Upper lobe of right lung (tissue), 1 donor: ENCODE results near the gene IL11. TPM values are rescaled to one million over a fixed set of nuclear protein-coding genes. Genes with fewer than 3 reads are reported as not detected.

Source experiments
- ATAC-seq: fragments of 200-7000 bp; cut with Tn5 transposase; one replicate; pipeline ENCODE4 v1.9.1; 2020; ENCODE audit warnings: mild to moderate bottlenecking, moderate library complexity
- DNase-seq: peaks from one replicate; pipeline ENCODE4 v3.0.0-alpha.2; 2020
- H3K27ac ChIP-seq: fragments of 200-600 bp; one replicate; pipeline ENCODE4 v1.8.0; 2022
- H3K27me3 ChIP-seq: fragments of 200-600 bp; one replicate; pipeline ENCODE4 v1.8.0; 2022; ENCODE audit warnings: mild to moderate bottlenecking
- H3K36me3 ChIP-seq: fragments of 200-600 bp; one replicate; pipeline ENCODE4 v1.8.0; 2022
- H3K4me1 ChIP-seq: fragments of 200-600 bp; one replicate; pipeline ENCODE4 v1.8.0; 2022
- H3K4me3 ChIP-seq: fragments of 200-600 bp; one replicate; pipeline ENCODE4 v1.8.0; 2022; ENCODE audit warnings: mild to moderate bottlenecking
- H3K9me3 ChIP-seq: fragments of 200-600 bp; one replicate; pipeline ENCODE4 v1.8.0; 2022
- CTCF ChIP-seq: fragments of 200-600 bp; IDR thresholded peaks from one replicate; pipeline ENCODE4 v1.8.0; 2022; ENCODE audit warnings: antibody characterized with exemption
- intact Hi-C: fragments of 100-400 bp; cut with DNase I; formaldehyde crosslinking; loops from one replicate; pipeline ENCODE4 v1.11.0; 2022
- total RNA-seq: library from RNA; stranded (reverse); fragmentation: NEBNext Ultra II Directional; extraction: Animal tissue kit (Norgen Biotek cat#: 25700); gene quantifications from one replicate; pipeline ENCODE4 v1.2.1, GENCODE V29; 2021
- donor health status: DM: no; HTN: yes; CAD: no; lungs with severe emphysema.

Gene IL11
- total RNA-seq, 1 donor from 2014 or later, result 0.84 TPM

GRCh38 chr19:55368701-55369563 lies 1.3 kb downstream of the IL11 start:
- intact Hi-C loops, result no loop called here
- Histone ChIP-seq H3K27ac (no peak overlapping the region), H3K4me3 (peak overlapping the region; percentile 19), H3K4me1 (peaks cover 5% of the 10 kb centered on the region), H3K36me3 (no peaks in the 10 kb centered on the region), H3K9me3 (no peaks in the 10 kb centered on the region), H3K27me3 (peaks cover 58% of the 10 kb centered on the region)
- ATAC-seq (peak; percentile 79), DNase-seq (no peak)
- no peak for TF ChIP-seq CTCF

GRCh38 chr19:55368106-55368505 lies 2.2 kb downstream of the IL11 start:
- Histone ChIP-seq H3K36me3 (no peaks in the 10 kb centered on the region), H3K27me3 (peaks cover 54% of the 10 kb centered on the region), H3K9me3 (no peaks in the 10 kb centered on the region), H3K27ac (no peak overlapping the region), H3K4me1 (peaks cover 5% of the 10 kb centered on the region), H3K4me3 (no peak overlapping the region)
- ATAC-seq (no peak), DNase-seq (no peak)
- intact Hi-C loops, result no loop called here
- no peak for TF ChIP-seq CTCF

GRCh38 chr19:55366790-55367189 lies 3.5 kb downstream of the IL11 start:
- TF ChIP-seq CTCF, result no peak
- intact Hi-C loops, result no loop called here
- Histone ChIP-seq H3K36me3 (no peaks in the 10 kb centered on the region), H3K27me3 (peaks cover 41% of the 10 kb centered on the region), H3K27ac (no peak overlapping the region), H3K4me3 (no peak overlapping the region), H3K9me3 (no peaks in the 10 kb centered on the region), H3K4me1 (peaks cover 5% of the 10 kb centered on the region)
- ATAC-seq (no peak), DNase-seq (no peak)

DNA sequence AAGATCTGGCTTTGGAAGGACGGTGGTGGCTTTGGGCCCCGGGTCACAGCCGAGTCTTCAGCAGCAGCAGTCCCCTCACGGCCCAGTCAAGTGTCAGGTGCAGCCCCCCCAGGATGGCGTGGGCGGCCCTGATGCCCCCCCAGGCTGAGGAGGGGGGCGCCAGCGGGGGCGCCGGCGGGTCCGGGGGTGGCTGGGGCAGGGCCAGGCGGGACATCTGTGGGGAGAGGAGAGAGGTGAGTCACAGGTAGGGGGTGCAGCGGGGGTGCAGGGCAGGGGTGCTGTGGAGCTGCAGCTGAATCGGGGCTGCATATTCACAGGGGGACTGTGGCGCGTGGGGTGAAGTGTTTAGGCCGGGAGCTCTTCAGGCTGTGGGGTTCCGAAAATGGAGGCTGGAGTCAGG lies 4.3 kb downstream of the IL11 start:
- no peaks in the 10 kb centered on the region for H3K36me3 ChIP-seq
- intact Hi-C loops, result no loop called here
- H3K4me1 ChIP-seq, result peaks cover 5% of the 10 kb centered on the region
- no peak for ATAC-seq
- TF ChIP-seq CTCF, result no peak
- no peak overlapping the region for H3K4me3 ChIP-seq
- no peaks in the 10 kb centered on the region for H3K9me3 ChIP-seq
- H3K27me3 ChIP-seq, result peaks cover 33% of the 10 kb centered on the region
- no peak for DNase-seq
- H3K27ac ChIP-seq, result no peak overlapping the region

DNA sequence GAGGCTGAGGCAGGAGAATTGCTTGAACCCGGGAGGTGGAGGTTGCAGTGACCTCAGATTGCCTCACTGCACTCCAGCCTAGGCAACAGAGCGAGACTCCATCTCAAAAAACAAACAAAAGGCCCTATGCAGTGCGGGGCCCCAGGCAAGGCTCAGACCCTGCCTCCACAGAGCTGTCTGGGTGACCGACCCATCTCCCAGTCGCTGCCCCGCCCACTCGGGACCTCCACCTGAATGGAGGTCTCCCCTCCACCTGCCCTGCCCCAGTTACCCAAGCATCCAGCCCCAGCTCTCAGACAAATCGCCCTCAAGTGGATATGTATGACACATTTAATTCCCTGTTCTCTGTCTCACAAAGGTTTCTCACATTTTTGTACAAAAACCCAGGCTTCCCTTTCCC lies 5.0 kb downstream of the IL11 start:
- no peak overlapping the region for H3K4me3 ChIP-seq
- no peak for ATAC-seq
- H3K9me3 ChIP-seq, result no peaks in the 10 kb centered on the region
- DNase-seq, result no peak
- peaks cover 5% of the 10 kb centered on the region for H3K4me1 ChIP-seq
- intact Hi-C loops, result no loop called here
- TF ChIP-seq CTCF, result no peak
- H3K27me3 ChIP-seq, result peaks cover 26% of the 10 kb centered on the region
- H3K27ac ChIP-seq, result no peak overlapping the region
- H3K36me3 ChIP-seq, result no peaks in the 10 kb centered on the region
